ENCODE data around the gene MXRA7.
"Not testable (repeated sequence)": the region's sequence is repeated elsewhere in the genome, so short reads cannot be mapped to it uniquely, and the experiment has no call there.

Gene MXRA7

DNA sequence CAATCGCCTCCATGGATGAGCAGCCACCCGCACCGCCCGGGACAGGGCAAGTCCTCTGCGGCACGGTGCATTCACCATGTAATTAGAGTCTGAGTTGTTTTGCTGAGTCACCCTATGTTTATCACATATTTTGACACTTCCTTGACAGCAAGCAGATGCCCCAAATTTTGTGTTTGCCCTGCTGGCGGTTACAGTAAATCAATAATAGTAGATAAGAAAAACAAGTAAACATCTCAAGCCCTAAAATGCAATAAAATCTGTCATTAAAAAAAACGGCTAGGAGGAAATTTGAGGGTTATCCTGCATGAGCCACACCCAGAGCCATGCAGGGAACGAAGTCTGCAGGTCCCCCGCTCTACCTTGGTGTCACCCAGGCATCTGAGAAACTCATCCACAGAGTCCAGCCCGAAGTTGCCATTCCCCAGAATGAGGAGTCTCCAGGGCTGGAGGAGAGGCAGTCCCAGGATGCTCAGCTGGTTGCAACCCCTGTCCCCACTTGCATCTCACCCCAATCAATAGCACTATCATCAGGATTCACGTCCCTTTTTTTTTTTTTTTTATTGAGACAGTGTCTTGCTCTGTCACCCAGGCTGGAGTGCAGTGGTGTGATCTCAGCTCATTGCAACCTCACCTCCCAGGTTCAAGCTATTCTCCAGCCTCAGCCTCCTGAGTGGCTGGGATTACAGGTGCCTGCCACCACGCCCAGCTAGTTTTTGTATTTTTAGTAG lies 50.7 kb downstream of the MXRA7 start:
- in situ Hi-C loops (cut with HindIII; ENCODE audit: low sequenced_read_pairs), result no loop called here

GRCh38 chr17:76658242-76658662 lies 52.5 kb downstream of the MXRA7 start:
- in situ Hi-C loops (cut with HindIII; ENCODE audit: low sequenced_read_pairs), result no loop called here

DNA sequence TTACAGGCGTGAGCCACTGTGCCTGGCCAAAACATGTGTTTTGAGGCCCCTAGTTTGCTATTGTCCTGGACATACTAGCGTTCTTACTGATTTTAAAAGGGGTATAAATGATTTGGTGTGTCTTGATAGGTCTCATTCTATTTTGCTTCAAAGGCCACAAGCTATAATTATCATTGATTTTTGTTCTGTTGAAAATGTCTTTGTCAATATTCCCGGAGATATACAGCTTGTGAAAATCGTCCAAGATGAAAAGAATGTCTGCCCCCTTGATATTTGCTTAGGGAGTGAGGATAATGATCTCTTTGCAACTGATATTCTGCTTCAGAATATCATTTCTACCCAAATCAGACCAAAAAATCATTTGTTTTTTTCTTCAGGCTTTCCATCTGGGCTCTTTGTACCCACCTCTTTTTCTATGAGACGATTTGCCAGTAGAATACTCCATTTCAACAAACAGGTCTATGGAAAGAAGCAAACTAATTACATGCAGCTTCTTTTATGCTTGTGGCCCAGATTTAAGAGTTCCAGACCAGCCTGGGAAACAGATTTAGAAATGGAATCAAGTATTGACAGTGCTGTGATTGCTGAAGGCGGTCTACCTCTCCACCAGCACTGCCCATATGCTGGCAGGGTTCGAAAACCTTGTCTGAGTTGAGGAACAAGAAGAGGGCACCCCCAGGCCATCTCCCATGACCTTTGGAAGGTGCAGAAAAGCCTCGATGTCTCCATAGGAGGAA lies 53.1 kb downstream of the MXRA7 start:
- in situ Hi-C loops (cut with HindIII; ENCODE audit: low sequenced_read_pairs), result no loop called here

DNA sequence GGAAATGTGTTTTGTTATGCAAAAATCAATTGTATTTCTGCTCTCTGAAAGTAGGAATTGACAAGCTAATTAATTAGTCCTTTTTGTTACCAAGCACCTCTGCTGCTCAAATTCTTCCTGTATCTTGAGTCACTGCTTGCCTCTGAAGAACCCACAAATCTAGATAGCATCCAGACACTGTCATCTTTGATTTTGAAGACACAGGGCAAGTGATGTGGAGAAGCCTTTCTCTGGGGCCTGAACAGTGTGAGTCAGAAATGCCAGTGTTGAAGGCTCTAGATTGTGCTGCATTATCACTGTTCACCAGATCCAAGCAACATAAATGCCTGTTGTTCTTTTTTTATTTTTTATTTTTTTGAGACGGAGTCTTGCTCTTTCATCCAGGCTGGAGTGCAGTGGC lies 56.4 kb downstream of the MXRA7 start:
- in situ Hi-C loops (cut with HindIII; ENCODE audit: low sequenced_read_pairs), result no loop called here

DNA sequence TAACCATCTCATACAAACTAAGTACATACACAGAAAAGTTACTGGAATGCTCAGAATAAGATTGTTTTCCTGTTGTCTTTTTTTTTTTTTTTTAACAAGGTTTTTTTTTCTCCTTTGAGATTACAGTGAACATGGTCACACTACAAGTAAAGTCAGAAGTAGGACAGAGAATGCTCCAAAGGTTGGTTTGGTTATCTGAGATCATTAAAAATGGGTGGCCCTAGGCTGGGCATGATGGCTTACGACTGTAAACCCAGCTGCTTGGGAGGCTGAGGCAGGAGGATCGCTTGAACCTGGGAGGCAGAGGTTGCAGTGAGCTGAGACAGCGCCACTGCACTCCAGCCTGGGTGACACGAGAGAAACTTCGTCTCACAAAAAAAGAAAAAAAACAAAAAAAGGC lies 60.3 kb downstream of the MXRA7 start:
- in situ Hi-C loops (cut with HindIII; ENCODE audit: low sequenced_read_pairs), result no loop called here

- in situ Hi-C loops (cut with HindIII; ENCODE audit: low sequenced_read_pairs), result loop anchor here (10.0 kb wide), 2 partner anchors 68 to 72 kb away; partner anchors contain the start of gene MXRA7
These were observed 64.1 kb downstream of the MXRA7 start for GRCh38 chr17:76646712-76647111.

GRCh38 chr17:76645481-76645880 lies 65.3 kb downstream of the MXRA7 start:
- in situ Hi-C loops (cut with HindIII; ENCODE audit: low sequenced_read_pairs), result loop anchor here (10.0 kb wide), 2 partner anchors 69 to 71 kb away; partner anchors contain the start of gene MXRA7

GRCh38 chr17:76644995-76645394 lies 65.8 kb downstream of the MXRA7 start:
- in situ Hi-C loops (cut with HindIII; ENCODE audit: low sequenced_read_pairs), result loop anchor here (10.0 kb wide), 2 partner anchors 70 kb away; partner anchors contain the start of gene MXRA7

- in situ Hi-C loops (cut with HindIII; ENCODE audit: low sequenced_read_pairs), result loop anchor here (10.0 kb wide), 2 partner anchors 69 to 71 kb away; partner anchors contain the start of gene MXRA7
These were observed 67.1 kb downstream of the MXRA7 start, which contains the start of gene ST6GALNAC1 for GRCh38 chr17:76643553-76644148. Gene ST6GALNAC1, minus strand, starts transcription at chr17:76643757. Its CDS starts 119 bp downstream, at chr17:76643638.

DNA sequence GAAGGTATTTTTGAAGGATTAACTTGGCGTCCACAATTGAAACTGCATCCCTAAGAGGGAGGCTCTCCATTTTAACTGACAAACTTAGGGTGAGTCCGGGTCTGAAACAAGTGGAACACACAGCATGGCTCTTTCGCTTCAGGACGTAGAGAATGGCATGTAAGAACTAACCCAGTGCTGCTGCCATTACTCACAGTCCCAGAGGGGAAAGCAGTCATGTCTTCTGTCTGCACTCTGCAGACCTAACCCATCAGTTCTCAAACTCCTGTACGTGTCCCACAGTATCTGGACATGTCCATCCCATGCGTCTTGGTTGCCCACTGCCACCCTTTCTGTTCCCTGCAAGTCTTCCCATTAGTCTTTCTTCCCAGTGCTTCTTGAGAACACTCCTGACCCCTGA lies 67.8 kb downstream of the MXRA7 start:
- in situ Hi-C loops (cut with HindIII; ENCODE audit: low sequenced_read_pairs), result loop anchor here (10.0 kb wide), 2 partner anchors 68 to 72 kb away; partner anchors contain the start of gene MXRA7

GRCh38 chr17:76642032-76642561 lies 68.7 kb downstream of the MXRA7 start:
- in situ Hi-C loops (cut with HindIII; ENCODE audit: low sequenced_read_pairs), result loop anchor here (10.0 kb wide), 2 partner anchors 67 to 73 kb away; partner anchors contain the start of gene MXRA7

GRCh38 chr17:76641501-76641900 lies 69.3 kb downstream of the MXRA7 start:
- in situ Hi-C loops (cut with HindIII; ENCODE audit: low sequenced_read_pairs), result loop anchor here (10.0 kb wide), 2 partner anchors 67 to 73 kb away; partner anchors contain the start of gene MXRA7

DNA sequence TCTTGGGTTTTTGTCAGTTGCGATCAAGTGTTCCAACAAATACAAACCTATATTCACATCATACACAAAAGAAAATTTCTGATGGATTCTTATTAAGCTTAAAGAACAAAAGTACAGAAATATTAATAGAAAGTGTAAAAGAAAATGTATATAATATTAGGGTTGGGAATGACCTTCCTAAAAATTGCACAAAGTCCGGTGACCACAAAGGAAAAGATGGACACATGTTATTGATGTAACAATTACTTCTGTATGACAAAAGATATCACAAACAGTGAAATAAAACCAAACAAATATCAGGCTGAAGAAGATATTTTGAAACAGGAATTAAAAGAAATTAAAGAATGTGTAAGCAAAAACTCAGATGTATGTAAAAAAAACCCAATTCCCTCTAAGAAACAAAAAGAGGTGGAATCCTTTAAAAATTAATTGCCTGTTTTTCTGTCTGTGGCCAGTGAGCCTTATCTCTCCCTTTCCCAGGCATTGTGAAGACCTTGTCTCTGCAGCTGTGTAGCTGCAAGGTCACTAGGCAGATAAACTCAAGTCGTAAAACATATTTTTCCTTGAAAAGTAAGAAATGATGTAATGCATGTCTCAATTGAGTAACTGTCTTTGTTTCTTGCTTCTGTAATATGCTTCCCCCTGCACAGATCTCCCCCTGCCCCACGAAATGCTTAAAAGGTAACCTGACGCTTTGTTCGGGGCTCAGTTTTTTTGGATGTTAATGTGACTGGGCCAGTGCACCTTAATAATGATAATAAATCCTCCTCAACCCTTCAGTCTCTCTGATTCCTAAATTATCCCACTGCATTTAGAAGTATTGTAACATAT lies 70.0 kb downstream of the MXRA7 start:
- in situ Hi-C loops (cut with HindIII; ENCODE audit: low sequenced_read_pairs), result loop anchor here (10.0 kb wide), 2 partner anchors 66 to 74 kb away; partner anchors contain the start of gene MXRA7

GRCh38 chr17:76638263-76638662 lies 72.5 kb downstream of the MXRA7 start:
- in situ Hi-C loops (cut with HindIII; ENCODE audit: low sequenced_read_pairs), result no loop called here

DNA sequence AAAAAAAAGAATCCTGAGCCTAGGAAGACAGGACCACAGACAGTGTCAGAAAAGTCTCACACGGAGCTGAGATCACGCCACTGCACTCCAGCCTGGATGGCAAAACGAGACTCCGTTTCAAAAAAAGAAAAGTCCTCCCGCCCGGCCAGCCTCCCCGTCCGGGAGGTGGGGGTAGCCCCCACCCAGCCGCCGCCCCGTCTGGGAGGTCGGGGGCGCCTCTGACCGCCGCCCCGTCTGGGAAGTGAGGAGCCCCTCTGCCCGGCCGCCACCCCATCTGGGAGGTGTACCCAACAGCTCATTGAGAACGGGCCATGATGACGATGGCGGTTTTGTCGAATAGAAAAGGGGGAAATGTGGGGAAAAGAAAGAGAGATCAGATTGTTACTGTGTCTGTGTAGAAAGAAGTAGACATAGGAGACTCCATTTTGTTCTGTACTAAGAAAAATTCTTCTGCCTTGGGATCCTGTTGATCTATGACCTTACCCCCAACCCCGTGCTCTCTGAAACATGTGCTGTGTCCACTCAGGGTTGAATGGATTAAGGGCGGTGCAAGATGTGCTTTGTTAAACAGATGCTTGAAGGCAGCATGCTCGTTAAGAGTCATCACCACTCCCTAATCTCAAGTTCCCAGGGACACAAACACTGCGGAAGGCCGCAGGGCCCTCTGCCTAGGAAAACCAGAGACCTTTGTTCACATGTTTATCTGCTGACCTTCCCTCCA lies 74.1 kb downstream of the MXRA7 start:
- in situ Hi-C loops (cut with HindIII; ENCODE audit: low sequenced_read_pairs), result not testable (repeated sequence)

DNA sequence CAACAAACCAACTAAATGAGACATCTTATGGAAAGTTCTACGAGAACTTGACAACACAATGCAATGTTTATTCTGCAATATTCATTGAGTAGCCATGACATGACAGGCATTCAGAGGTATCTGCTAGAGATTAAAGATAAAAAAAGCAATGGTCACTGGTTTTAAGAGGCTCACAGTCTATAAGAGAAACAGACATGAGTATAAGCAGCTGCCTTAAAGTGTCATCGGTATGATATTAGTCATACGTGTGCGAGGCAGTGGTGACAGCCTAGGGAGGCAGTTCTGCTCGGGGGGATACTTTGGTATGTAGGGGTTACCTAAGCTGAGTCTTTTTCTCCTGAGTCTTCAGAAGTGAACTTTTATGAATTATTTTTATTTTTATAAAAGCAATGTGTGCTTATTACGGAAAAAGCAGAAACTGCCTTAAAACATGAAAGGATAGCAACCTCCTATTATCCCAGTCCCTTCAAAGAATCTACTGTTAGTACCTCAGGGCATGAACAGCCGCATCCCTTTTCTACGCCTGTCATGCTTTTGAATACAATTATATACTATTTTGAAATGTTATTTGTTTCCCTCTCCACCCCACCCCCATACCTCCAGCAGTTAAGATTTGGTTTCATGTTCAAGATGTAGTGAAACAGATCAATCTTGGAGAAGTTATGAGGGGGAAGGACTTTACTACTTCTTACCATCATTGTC lies 75.0 kb downstream of the MXRA7 start:
- in situ Hi-C loops (cut with HindIII; ENCODE audit: low sequenced_read_pairs), result no loop called here

DNA sequence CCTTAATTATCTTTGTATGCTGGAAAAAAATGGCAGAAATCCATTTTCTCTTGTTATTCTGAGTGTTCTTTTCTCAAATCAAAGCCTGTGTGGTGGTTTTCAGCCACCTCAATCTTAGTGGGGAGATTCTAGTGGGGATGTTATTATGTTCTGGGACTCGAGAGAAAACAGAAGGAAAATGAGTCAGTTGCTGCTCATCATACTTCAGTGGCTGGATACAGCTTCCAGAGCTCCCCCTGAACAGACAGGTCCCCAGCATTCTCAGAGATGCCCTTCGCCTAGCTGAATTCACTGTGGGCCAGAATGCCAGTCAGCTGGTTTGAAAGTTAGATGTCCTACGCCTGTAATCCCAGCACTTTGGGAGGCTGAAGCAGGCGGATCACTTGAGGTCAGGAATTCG lies 75.7 kb downstream of the MXRA7 start:
- in situ Hi-C loops (cut with HindIII; ENCODE audit: low sequenced_read_pairs), result no loop called here

GRCh38 chr17:76633628-76634328 lies 77.0 kb downstream of the MXRA7 start:
- in situ Hi-C loops (cut with HindIII; ENCODE audit: low sequenced_read_pairs), result no loop called here

Data from endothelial cell of hepatic sinusoid (primary cell).